Stimulated activated CD4-positive, alpha-beta T cell treated with anti-CD3 and anti-CD28 coated beads, Interleukin-4, amount 100 ng/mL, for 4 hours (primary cell): Measurements from ENCODE around the gene TTYH2.
"Not testable (repeated sequence)": the region's sequence is repeated elsewhere in the genome, so short reads cannot be mapped to it uniquely, and the experiment has no call there.

ENCODE experiments used
- DNase-seq, 2 experiments: peaks; one replicate each; pipeline ENCODE4 v3.0.0-alpha.2; 2020

The TTYH2 gene

GRCh38 chr17:74212913-74213791, at the start of gene TTYH2:
TSS of gene TTYH2 (plus strand) at chr17:74213571. CDS start at chr17:74213588, 17 bp downstream.
- peak; percentile 64 to 69 for DNase-seq

- no peak for DNase-seq
These were observed 49.5 kb upstream of the TTYH2 start for GRCh38 chr17:74163836-74164235.

GRCh38 chr17:74164446-74165045, 48.8 kb upstream of the TTYH2 start:
- DNase-seq: no peak

GRCh38 chr17:74165797-74166365, 47.5 kb upstream of the TTYH2 start:
- DNase-seq: no peak

GRCh38 chr17:74170924-74171323, 42.4 kb upstream of the TTYH2 start:
- no peak for DNase-seq

GRCh38 chr17:74172700-74173099, 40.7 kb upstream of the TTYH2 start:
- no peak for DNase-seq

GRCh38 chr17:74176546-74177001, 36.8 kb upstream of the TTYH2 start:
- DNase-seq: peak; percentile 10 to 15

GRCh38 chr17:74177018-74177450, 36.3 kb upstream of the TTYH2 start:
- no peak for DNase-seq

- no peak for DNase-seq
These were observed 33.8 kb upstream of the TTYH2 start for GRCh38 chr17:74179576-74179975.

GRCh38 chr17:74180336-74180735, 33.0 kb upstream of the TTYH2 start:
- no peak for DNase-seq

GRCh38 chr17:74181341-74181740, 32.0 kb upstream of the TTYH2 start:
- no peak for DNase-seq

GRCh38 chr17:74182041-74182723, 31.2 kb upstream of the TTYH2 start:
- DNase-seq: no peak

GRCh38 chr17:74183411-74183810, 30.0 kb upstream of the TTYH2 start:
- DNase-seq: no peak

- no peak for DNase-seq
These were observed 27.7 kb upstream of the TTYH2 start for GRCh38 chr17:74185571-74186185.

GRCh38 chr17:74186498-74186897, 26.9 kb upstream of the TTYH2 start:
- no peak for DNase-seq

- no peak for DNase-seq
These were observed 25.6 kb upstream of the TTYH2 start for GRCh38 chr17:74187761-74188160.

GRCh38 chr17:74188687-74189086, 24.7 kb upstream of the TTYH2 start:
- DNase-seq: not testable (repeated sequence)

- DNase-seq: no peak
These were observed 23.2 kb upstream of the TTYH2 start for GRCh38 chr17:74190154-74190553.

- DNase-seq: no peak
These were observed 22.5 kb upstream of the TTYH2 start for GRCh38 chr17:74190807-74191406.

GRCh38 chr17:74192950-74193781, 20.2 kb upstream of the TTYH2 start:
- no peak for DNase-seq

- DNase-seq: no peak
These were observed 18.7 kb upstream of the TTYH2 start for GRCh38 chr17:74194682-74195081.
